ENCODE data around the gene COQ8A. TPM values are rescaled to one million over a fixed set of nuclear protein-coding genes. Genes with fewer than 3 reads are reported as not detected.

The COQ8A gene
- total and polyA plus RNA-seq, 4 donors, result 16.2 to 50.5 (median 29.1) TPM

Small RNAs within 50 kb of the gene (small RNA-seq; reads per million reads assigned to genes)
- gene AL353689.1 (ENCODE audit: low replicate concordance), result not detected

Other genes with a start within 250 kb of the COQ8A start
- 10 to 100 TPM; 42.8 to 46.6 TPM for gene ITPKB, start 201.0 kb upstream of the COQ8A start, total RNA-seq
- gene ITPKB, start 201.0 kb upstream of the COQ8A start, polyA plus RNA-seq, result 10 to 100 TPM in 1 of 2 donors, 1 to 10 TPM in 1; 9.9 to 13.4 TPM
- gene PSEN2, start 69.7 kb upstream of the COQ8A start, total RNA-seq, result 10 to 100 TPM; 16.4 to 28.1 TPM
- 10 to 100 TPM; 17.8 to 19.6 TPM for gene PSEN2, start 69.7 kb upstream of the COQ8A start, polyA plus RNA-seq

Measured in lung (tissue), 5 donors.